ENCODE measurements around the gene KIRREL2.

The KIRREL2 gene

GRCh38 chr19:35901854-35902661 lies 45.3 kb downstream of the KIRREL2 start, which contains the start of gene HCST:
Gene HCST (plus strand): TSS chr19:35902529. CDS start chr19:35902594, 65 bp downstream.
- Histone ChIP-seq H3K36me3 (ENCODE audit: control insufficient read depth, insufficient read depth, low read length) (peaks cover 12% of the 10 kb centered on the region), H3K9ac (ENCODE audit: low read depth, low read length) (peak within 1 kb of the TSS; percentile 12; the same call in 1 of the 2 replicates), H3K4me1 (ENCODE audit: control insufficient read depth, insufficient read depth, low read length) (peaks cover 9% of the 10 kb centered on the region; the same call in 1 of the 2 replicates), H3K27me3 (ENCODE audit: control insufficient read depth, insufficient read depth, low read length) (peaks cover 8% of the 10 kb centered on the region; the same call in 1 of the 2 replicates), H3K27ac (ENCODE audit: low read depth, low read length) (peak within 1 kb of the TSS; percentile 2), H3K9me3 (ENCODE audit: control insufficient read depth, insufficient read depth, low read length) (no peaks in the 10 kb centered on the region), H3K4me3 (ENCODE audit: low read depth, low read length) (peak within 1 kb of the TSS; percentile 68)

- Histone ChIP-seq H3K4me3 (ENCODE audit: low read depth, low read length) (peak overlapping the region; percentile 68), H3K4me1 (ENCODE audit: control insufficient read depth, insufficient read depth, low read length) (peaks cover 14% of the 10 kb centered on the region; the same call in 1 of the 2 replicates), H3K27ac (ENCODE audit: low read depth, low read length) (peak overlapping the region; percentile 2), H3K9me3 (ENCODE audit: control insufficient read depth, insufficient read depth, low read length) (no peaks in the 10 kb centered on the region), H3K27me3 (ENCODE audit: control insufficient read depth, insufficient read depth, low read length) (peaks cover 8% of the 10 kb centered on the region; the same call in 1 of the 2 replicates), H3K36me3 (ENCODE audit: control insufficient read depth, insufficient read depth, low read length) (peaks cover 3% of the 10 kb centered on the region; the same call in 1 of the 2 replicates), H3K9ac (ENCODE audit: low read depth, low read length) (peak overlapping the region; percentile 12; the same call in 1 of the 2 replicates)
These were observed 46.3 kb downstream of the KIRREL2 start for GRCh38 chr19:35902870-35903475.

GRCh38 chr19:35903550-35904179 lies 47.0 kb downstream of the KIRREL2 start:
- H3K27me3 ChIP-seq (ENCODE audit: control insufficient read depth, insufficient read depth, low read length) = peaks cover 8% of the 10 kb centered on the region; the same call in 1 of the 2 replicates
- peak overlapping the region; percentile 12; the same call in 1 of the 2 replicates for H3K9ac ChIP-seq (ENCODE audit: low read depth, low read length)
- no peaks in the 10 kb centered on the region for H3K36me3 ChIP-seq (ENCODE audit: control insufficient read depth, insufficient read depth, low read length)
- no peaks in the 10 kb centered on the region for H3K9me3 ChIP-seq (ENCODE audit: control insufficient read depth, insufficient read depth, low read length)
- H3K27ac ChIP-seq (ENCODE audit: low read depth, low read length) = peak overlapping the region; percentile 2
- peak overlapping the region; percentile 68 for H3K4me3 ChIP-seq (ENCODE audit: low read depth, low read length)
- peaks cover 14% of the 10 kb centered on the region; the same call in 1 of the 2 replicates for H3K4me1 ChIP-seq (ENCODE audit: control insufficient read depth, insufficient read depth, low read length)

- H3K27ac ChIP-seq (ENCODE audit: low read depth, low read length) = no peak overlapping the region
- no peaks in the 10 kb centered on the region for H3K36me3 ChIP-seq (ENCODE audit: control insufficient read depth, insufficient read depth, low read length)
- H3K27me3 ChIP-seq (ENCODE audit: control insufficient read depth, insufficient read depth, low read length) = peaks cover 8% of the 10 kb centered on the region; the same call in 1 of the 2 replicates
- H3K9ac ChIP-seq (ENCODE audit: low read depth, low read length) = no peak overlapping the region
- H3K4me1 ChIP-seq (ENCODE audit: control insufficient read depth, insufficient read depth, low read length) = peaks cover 14% of the 10 kb centered on the region; the same call in 1 of the 2 replicates
- H3K4me3 ChIP-seq (ENCODE audit: low read depth, low read length) = no peak overlapping the region
- no peaks in the 10 kb centered on the region for H3K9me3 ChIP-seq (ENCODE audit: control insufficient read depth, insufficient read depth, low read length)
These were observed 47.8 kb downstream of the KIRREL2 start for GRCh38 chr19:35904311-35905068.

GRCh38 chr19:35905178-35905727 lies 48.5 kb downstream of the KIRREL2 start:
- no peak overlapping the region for H3K4me3 ChIP-seq (ENCODE audit: low read depth, low read length)
- H3K27me3 ChIP-seq (ENCODE audit: control insufficient read depth, insufficient read depth, low read length) = peaks cover 8% of the 10 kb centered on the region; the same call in 1 of the 2 replicates
- no peaks in the 10 kb centered on the region for H3K36me3 ChIP-seq (ENCODE audit: control insufficient read depth, insufficient read depth, low read length)
- H3K4me1 ChIP-seq (ENCODE audit: control insufficient read depth, insufficient read depth, low read length) = peaks cover 14% of the 10 kb centered on the region; the same call in 1 of the 2 replicates
- no peaks in the 10 kb centered on the region for H3K9me3 ChIP-seq (ENCODE audit: control insufficient read depth, insufficient read depth, low read length)
- no peak overlapping the region for H3K9ac ChIP-seq (ENCODE audit: low read depth, low read length)
- no peak overlapping the region for H3K27ac ChIP-seq (ENCODE audit: low read depth, low read length)

GRCh38 chr19:35907377-35907745 lies 50.6 kb downstream of the KIRREL2 start:
- peaks cover 9% of the 10 kb centered on the region; the same call in 1 of the 2 replicates for H3K4me1 ChIP-seq (ENCODE audit: control insufficient read depth, insufficient read depth, low read length)
- H3K36me3 ChIP-seq (ENCODE audit: control insufficient read depth, insufficient read depth, low read length) = no peaks in the 10 kb centered on the region
- peaks cover 5% of the 10 kb centered on the region; the same call in 1 of the 2 replicates for H3K27me3 ChIP-seq (ENCODE audit: control insufficient read depth, insufficient read depth, low read length)
- no peak overlapping the region for H3K4me3 ChIP-seq (ENCODE audit: low read depth, low read length)
- H3K27ac ChIP-seq (ENCODE audit: low read depth, low read length) = no peak overlapping the region
- H3K9ac ChIP-seq (ENCODE audit: low read depth, low read length) = no peak overlapping the region
- H3K9me3 ChIP-seq (ENCODE audit: control insufficient read depth, insufficient read depth, low read length) = no peaks in the 10 kb centered on the region

- H3K9ac ChIP-seq (ENCODE audit: low read depth, low read length) = no peak within 1 kb of the TSS
- H3K36me3 ChIP-seq (ENCODE audit: control insufficient read depth, insufficient read depth, low read length) = no peaks in the 10 kb centered on the region
- H3K9me3 ChIP-seq (ENCODE audit: control insufficient read depth, insufficient read depth, low read length) = no peaks in the 10 kb centered on the region
- H3K27ac ChIP-seq (ENCODE audit: low read depth, low read length) = no peak within 1 kb of the TSS
- no peak within 1 kb of the TSS for H3K4me3 ChIP-seq (ENCODE audit: low read depth, low read length)
- no peaks in the 10 kb centered on the region for H3K27me3 ChIP-seq (ENCODE audit: control insufficient read depth, insufficient read depth, low read length)
- H3K4me1 ChIP-seq (ENCODE audit: control insufficient read depth, insufficient read depth, low read length) = peaks cover 9% of the 10 kb centered on the region; the same call in 1 of the 2 replicates
These were observed 51.3 kb downstream of the KIRREL2 start, which contains the start of gene TYROBP for GRCh38 chr19:35908010-35908441. Gene TYROBP (minus strand): TSS chr19:35908295. CDS start chr19:35908228, 67 bp downstream.

GRCh38 chr19:35908973-35909683 lies 52.4 kb downstream of the KIRREL2 start:
- Histone ChIP-seq H3K36me3 (ENCODE audit: control insufficient read depth, insufficient read depth, low read length) (no peaks in the 10 kb centered on the region), H3K4me3 (ENCODE audit: low read depth, low read length) (no peak overlapping the region), H3K27ac (ENCODE audit: low read depth, low read length) (no peak overlapping the region), H3K9me3 (ENCODE audit: control insufficient read depth, insufficient read depth, low read length) (no peaks in the 10 kb centered on the region), H3K27me3 (ENCODE audit: control insufficient read depth, insufficient read depth, low read length) (no peaks in the 10 kb centered on the region), H3K9ac (ENCODE audit: low read depth, low read length) (no peak overlapping the region), H3K4me1 (ENCODE audit: control insufficient read depth, insufficient read depth, low read length) (0 out of 2 replicates have a peak, but pooled peaks cover 6% of the 10 kb centered on the region)

GRCh38 chr19:35909684-35910035 lies 52.9 kb downstream of the KIRREL2 start:
- H3K9ac ChIP-seq (ENCODE audit: low read depth, low read length) = no peak overlapping the region
- H3K27me3 ChIP-seq (ENCODE audit: control insufficient read depth, insufficient read depth, low read length) = no peaks in the 10 kb centered on the region
- no peaks in the 10 kb centered on the region for H3K36me3 ChIP-seq (ENCODE audit: control insufficient read depth, insufficient read depth, low read length)
- H3K4me1 ChIP-seq (ENCODE audit: control insufficient read depth, insufficient read depth, low read length) = 0 out of 2 replicates have a peak, but pooled peaks cover 6% of the 10 kb centered on the region
- H3K4me3 ChIP-seq (ENCODE audit: low read depth, low read length) = no peak overlapping the region
- H3K27ac ChIP-seq (ENCODE audit: low read depth, low read length) = no peak overlapping the region
- no peaks in the 10 kb centered on the region for H3K9me3 ChIP-seq (ENCODE audit: control insufficient read depth, insufficient read depth, low read length)
